ENCODE data around the gene GSK3A.

Gene GSK3A

DNA sequence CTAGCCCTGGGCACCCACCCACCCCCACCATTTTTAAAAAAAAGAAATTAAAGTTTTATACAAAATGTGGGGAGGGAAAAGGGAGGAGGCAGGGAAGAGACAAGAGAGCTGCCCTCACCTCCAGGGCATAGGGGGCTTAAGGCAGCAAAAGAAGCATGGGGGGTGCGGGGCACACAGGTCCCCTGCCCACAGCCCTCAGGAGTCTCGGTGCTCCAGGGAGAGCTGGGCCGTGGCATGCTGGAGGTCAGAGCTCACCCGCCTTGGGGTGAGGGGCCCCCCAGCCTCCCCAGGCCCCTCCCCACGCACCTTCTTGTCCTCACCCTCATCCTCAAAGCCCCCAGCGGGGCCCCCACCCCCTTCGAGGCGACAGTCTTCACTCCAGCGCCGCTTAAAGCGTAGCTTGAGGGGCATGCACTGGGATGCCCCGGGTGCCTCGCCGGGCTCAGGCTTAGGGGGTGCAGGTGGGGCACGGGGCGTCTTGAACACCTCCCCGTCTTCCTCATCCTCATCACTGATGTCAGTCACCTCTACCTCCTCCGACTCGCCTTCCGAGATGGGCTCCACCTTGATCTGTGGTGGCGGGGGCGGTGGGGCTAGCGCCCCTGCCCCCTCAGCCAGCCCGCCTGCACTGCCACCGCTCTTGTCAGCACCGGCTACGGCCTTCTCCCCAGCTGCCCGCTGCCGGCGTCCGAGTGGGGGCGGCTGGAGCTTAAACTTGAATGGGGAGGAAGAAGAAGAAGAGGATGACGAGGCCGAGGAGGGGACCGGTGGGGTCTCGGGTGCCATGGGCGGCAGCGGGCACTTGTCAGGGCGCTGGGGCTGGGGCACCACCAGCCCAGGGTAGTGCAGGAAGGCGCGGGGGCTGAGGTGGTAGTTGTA, 6.1 kb upstream of the GSK3A start:
- no peak for DNase-seq (ENCODE audit: low read depth)

DNA sequence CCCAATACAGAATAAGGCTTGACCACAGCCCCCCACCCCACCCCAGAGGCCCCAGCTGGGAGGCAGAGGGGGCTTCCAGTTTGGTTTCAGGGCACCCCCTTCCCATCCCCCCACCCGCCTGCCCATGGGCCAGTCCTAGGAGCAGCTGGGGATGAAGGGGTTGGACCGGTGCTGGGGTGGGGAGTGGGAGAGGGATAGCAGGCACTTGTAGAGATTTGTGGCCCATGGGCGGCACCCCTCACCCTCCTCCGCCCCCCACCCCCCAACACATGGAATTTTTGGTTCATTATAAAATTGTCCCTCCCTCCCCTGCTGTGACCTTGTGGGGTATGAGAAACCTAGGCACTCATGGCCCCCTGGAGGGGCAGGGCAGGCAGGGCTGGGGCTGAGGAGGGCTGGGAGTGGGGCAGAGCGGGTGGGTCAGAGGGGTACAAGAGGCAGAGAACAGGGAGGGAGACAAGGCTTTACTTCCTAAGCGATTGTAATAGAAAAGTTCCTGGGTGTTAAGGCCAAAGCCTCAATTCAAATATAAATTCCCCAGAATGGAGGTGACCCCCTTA, 5.3 kb upstream of the GSK3A start:
- DNase-seq (ENCODE audit: low read depth), result no peak

DNA sequence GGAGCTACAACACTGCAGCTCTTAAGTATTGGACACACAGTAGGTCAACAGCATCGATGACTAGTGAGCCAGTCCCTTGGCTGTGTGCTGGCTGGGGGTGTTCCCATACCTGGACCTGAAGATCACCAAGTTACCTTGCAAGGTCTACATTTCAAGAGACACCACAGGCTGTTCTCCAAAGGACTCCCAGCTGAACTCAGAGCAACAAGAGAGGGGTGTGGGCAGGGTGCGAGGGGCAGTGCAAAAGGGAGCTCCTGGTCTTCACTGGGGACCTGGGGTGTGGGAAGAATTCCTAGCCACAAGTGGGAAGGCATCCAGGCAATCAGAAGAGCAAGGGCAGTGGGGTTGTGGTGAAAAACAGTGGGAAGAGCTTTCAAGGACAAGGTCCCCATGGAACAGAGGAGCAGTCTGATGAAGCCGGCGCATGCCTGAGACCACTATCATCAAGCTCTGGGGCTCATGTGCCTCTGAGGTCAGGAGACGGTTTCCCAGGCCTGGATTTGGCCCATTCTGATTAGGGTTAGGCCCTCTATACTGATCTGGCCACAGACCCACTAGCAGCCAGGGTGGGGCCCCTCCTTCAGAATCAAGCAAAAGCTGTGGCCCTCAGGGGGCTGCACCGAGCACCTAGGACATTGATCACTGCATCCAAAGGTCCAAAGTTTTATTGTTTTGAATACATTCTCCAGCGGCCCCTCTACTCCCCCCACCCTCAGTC, 4.7 kb upstream of the GSK3A start:
- peak; percentile 74 for DNase-seq (ENCODE audit: low read depth)

DNA sequence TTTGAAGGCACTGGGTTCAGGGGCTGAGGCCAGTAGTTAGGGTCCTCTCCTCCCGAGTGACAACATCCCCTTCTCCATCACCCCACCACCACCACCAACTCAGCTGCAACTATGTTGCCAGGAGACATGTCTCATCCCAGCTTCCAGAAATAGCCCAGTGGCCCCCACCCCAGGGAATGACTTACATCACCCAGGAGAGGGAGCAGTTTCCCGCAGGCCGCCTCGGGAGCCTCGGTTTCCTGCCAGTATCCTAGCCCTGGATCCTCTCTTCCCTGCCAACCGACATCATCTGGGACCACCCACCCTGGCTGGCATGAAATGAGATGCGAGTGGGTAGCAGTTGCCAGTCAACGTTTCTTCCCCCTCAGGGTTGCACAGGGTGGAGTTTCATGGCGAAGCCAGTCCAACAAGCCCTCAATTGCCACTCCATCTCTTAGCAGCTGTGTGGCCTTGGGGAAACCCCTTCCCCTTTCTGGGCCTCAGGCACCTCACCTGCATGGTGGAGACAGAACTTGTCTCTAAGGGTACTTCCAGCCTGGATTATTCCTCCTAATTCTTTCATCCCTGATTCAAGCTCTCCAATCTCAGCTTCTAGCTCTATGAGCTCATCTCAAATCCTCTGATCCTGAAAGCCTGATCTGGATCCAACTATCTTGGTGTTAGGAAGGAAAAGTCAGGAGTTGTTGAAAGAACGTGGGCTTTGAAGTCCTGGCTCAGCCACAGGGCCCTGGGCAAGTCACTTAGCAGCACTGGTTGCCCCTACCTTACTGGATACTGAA, 3.9 kb upstream of the GSK3A start:
- peak; percentile 80 for DNase-seq (ENCODE audit: low read depth)

DNA sequence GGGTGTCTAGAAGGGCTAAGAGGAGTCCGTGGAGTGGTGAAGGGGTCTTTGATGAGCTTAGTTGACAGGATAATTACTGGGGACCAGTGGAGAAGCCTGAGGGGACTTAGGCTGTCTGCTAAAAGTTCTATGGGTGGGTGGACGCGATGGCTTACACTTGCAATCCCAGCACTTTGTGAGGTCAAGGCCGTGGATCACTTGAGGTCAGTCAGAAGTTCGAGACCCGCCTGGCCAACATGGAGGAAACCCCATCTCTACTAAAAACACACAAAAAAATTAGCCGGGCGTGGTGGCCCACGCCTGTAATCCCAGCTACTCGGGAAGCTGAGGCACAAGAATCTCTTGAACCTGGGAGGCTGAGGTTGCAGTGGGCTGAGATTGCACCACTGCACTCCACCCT, 2.8 kb upstream of the GSK3A start:
- no peak for DNase-seq (ENCODE audit: low read depth)

DNA sequence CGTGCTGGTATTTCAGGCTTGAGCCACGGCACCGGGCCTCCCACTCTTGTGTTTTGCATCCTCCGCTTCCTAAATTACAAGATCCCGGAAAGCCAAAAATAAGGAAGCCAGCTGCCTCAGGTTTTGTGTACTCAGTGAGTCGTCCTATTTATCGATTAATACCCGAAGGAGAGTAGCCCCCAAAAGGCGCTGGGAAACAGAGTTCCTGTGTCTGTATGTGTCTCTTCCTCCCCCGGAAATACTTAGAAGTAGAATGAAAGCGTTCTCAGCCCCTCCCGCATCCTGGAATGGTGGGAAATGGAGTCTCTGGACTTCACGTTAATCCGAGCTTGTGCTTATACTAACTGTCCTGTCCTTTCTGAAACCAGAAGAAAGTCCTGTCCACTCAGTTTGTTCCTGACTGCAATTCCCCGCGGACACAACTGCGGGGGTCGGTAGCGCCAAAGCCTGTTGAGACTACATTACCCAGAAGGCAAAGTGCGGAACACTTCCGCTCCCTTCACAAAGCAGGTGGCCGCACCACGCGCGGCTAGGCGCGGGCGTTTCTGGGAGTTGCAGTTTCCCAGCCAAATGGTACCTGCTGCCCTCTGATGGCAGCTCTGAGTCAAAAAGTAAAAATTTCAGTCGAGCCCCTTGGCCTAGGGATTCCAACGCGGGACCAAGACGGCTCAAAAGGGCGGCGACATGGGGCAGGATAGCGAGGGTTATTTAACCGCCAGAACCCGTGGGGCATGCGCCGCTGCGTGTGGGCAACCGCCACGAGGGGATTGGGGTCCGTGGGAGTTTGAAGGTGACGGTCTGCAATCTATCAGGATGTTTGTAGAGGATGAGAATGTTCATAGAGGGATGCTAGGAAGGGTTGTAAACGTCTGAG, 2.2 kb upstream of the GSK3A start:
- peak; percentile 91 for DNase-seq (ENCODE audit: low read depth)

DNA sequence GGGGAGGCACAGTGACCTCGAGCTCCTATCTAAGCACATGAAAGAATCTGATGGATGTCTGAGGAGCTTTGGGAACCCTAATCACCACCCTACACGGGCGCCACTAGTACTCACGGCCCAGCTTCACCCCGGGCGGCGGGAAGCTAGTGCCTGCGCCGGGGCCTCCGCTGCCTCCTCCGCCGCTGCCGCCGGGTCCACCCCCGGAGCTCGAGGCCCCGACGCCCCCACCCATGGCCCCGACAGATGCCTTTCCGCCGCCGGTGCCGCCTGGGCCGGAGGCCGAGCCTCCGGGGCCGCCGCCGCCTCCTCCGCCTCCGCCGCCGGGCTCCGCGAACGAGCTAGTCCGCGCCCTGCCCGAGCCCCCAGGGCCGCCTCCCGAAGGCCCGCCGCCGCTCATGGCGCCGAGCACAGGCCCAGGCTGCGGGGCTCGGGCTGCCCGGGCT, 312 bp downstream of the GSK3A start:
- DNase-seq (ENCODE audit: low read depth), result peak; percentile 13

DNA sequence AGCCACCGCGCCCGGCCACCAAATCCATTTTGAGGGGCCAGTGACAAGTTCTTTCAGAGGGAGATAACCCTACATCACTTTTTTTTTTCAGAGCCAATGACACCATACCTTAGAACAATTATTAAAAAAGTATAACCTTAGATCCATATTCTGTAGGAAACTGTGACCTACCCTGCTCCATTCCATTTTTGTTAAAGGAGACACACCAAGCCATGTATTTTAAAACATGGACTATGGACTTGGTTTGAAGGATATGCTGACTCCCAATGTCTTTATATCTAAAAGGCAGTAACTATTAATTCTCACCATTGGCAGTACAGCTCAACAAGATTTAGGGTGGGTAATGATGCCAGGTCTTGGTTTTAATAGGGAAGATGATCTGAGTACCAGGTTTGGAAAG, 1.1 kb downstream of the GSK3A start:
- no peak for DNase-seq (ENCODE audit: low read depth)

DNA sequence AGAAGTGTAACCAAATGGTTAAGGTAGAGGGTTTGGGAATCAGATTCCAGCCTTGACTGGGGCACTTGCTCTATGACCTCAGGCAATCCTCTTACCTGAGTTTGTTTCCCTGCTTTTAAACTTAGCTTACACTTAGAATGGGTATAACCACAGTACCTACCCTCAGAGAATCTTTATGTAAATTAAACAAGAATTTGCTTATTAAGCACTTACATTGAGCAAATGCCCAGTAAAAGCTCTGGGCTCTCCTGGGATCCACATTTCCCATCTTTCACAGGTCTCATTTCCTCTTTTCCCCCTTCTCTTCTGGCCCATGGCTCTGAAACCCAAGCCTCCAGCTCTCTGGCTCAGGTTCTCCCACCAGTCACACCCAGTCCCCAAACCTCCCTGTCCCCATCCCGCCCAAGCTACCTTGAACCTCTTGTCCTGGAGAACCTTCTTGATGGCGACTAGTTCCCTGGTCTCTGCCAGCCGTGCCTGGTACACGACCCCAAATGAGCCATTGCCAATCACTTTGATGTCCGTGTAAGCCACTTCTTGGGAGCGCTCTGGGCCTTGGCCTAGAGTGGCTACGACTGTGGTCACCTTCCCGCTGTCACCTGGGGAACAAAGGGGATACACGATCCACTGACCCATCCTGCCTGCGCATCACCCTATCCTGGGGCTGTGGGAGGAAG, 2.7 kb downstream of the GSK3A start:
- no peak for DNase-seq (ENCODE audit: low read depth)

DNA sequence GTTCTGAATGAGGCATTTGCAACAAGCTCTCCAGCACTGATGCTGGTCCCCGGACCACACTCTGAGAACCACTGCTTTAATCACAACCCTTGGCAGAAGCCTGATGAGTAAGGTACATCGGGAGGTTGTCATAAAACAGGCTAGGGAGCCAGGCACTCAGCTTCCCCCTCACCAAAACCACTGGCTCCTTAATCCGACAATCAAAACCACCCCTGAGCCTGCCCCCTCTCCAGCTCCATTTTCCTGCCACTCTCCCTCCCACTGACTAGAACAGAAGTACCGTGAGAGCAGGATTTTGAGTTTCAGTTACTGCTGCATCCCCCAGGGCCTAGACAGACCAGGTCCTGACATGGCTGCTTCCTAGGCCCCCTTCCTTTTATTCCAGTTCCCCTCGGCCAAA, 7.2 kb downstream of the GSK3A start:
- no peak for DNase-seq (ENCODE audit: low read depth)

DNA sequence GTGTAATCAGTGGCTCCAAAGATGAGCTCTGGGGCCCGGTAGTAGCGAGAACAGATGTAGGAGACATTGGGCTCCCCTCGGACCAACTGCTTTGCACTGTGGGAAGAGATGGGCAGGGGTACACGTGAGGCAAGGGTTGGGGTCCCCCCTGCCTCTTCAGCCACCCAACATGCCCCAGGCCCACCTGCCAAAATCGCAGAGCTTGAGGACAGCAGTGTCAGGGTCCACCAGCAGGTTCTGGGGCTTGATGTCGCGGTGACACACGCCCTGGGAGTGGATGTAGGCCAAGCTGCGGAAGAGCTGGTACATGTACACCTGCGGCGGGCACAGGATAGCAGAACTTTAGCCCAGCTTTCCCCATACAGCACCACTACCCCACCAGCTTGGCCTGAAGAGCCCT, 8.0 kb downstream of the GSK3A start:
- DNase-seq (ENCODE audit: low read depth), result no peak

DNA sequence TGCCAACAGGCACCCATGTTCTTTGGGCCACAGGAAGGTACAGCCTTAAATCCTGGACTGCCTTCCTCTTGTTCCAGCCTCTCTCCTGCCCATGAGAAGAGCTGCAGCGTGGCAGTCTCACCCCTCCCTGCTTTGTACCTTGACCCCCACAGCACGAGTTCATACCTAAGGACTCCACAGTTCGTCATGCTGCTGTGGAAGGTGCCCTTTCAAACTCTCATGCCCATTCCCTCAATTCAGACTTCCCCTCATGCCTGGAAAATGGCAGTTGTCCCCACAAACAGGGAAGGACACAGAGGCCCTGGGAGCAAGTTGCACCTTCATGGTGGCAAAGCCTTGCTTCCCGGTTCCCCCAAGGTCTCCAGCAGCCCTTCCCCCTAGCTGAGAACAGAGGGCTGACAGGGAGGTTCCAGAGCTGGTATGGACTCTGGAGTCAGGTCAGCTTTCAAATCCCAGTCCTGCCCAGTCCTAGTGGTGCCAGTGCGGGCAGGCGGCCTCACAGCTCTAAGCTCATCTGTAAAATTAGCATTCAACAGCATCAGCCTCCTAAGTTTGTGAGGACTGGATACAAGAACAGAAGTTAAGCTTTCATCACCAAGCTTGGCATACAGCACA, 8.6 kb downstream of the GSK3A start:
- DNase-seq (ENCODE audit: low read depth), result no peak

DNA sequence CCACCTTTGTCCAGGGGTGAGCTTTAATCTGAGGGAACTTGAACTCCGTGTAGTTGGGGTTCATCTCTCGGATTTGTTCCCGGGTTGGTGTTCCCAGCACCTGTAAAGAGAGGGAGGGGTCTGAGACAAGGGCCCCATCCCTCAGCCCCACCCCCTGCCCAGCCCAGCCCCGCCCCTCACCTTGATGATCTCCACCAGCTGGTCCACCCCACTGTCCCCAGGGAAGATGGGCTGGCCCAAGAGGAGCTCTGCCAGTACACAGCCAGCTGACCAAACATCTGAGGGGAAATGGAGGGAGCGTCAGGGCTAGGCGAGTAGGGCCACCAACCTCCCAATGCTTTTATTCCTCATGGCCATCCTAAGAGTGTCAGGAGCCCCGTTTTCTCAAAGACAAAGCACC, 9.3 kb downstream of the GSK3A start:
- DNase-seq (ENCODE audit: low read depth), result no peak

DNA sequence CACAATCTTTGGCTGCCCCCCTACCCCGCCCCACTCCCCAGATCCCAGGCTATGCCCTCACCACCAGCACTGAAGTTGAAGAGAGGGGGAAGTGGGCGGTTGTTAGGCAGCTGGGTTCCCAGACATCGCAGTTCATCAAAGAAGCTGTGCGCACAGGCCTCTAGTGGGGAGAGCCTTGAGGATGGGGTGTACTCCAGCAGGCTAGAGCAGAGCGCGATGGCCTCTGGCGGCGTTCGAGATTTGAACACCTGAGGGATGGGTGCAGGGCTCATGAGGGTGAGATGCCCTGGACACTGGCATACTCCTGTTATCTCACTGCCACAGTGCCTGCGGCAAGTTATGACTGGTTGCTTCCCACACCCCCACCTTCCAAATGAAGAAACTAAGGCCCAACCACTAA, 10.0 kb downstream of the GSK3A start:
- DNase-seq (ENCODE audit: low read depth), result no peak

DNA sequence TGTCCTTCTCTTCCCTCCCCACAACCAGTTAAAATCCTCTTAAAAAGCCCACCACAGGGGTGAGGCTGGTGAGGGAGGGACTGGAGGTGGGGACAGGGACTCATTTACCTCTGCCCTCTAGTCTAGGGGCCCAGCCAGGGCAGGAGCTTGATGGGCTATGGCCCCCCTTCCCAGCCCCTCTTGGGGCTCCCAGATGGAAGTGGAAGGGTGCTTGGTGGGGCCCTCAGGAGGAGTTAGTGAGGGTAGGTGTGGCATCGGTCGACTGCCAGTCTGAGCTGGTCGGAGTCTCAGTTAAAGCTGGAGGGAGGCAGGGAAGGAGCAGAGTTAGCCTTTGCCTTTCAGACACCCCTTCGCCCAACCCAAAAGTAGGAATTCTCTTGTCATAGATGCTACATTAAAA, 11.8 kb downstream of the GSK3A start:
- DNase-seq (ENCODE audit: low read depth), result no peak

DNA sequence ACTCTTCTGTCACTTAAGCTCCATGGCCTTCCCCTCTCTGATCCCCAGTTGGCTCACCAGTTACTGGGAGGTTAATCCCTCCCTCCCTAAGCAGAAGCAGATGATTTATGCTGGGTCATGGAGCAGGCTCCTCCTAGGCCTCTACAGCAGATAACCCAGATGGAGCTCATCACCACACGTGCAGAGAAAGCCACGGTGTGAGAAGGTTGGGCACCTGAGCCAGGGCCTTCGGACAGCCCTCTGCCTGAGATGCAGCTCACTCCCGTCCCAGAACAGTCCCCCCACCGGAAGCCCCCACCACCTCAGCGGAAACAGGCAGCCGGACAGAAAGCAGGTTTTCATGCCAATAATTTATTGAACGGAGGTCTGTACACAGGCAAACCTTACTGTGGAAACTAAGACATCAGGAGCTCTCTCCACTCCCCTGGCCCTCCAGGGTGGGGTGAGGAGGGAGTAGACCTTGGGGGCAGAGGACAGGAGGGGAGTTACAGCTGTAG, 12.5 kb downstream of the GSK3A start:
- DNase-seq (ENCODE audit: low read depth), result peak; percentile 73

DNA sequence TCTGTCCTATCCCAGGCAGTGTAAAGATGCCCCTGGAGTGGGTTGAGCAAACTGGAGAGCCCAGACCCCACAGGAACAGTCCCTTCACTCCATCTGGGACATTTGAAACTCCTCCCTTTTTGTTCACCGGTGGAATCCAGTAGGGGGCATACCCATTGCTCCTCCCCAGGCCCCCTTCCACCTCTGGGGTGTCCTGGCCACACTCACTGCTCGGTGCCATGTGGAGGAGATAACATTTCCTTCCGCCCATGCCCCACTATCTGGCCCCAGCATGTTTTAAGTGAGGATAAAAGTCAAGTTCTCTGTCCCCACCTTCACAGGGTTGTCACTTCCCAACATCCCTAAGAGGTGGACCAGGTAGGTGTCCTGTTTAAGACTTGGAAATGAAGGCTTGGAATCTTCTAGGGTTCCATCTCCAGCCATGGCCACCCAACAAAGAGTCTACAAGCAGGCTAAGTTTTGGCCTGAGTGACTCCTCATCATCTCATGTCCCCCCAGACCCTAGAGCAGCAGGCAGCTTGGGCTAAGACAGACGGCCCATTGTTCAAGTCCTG, 13.0 kb downstream of the GSK3A start:
- no peak for DNase-seq (ENCODE audit: low read depth)

DNA sequence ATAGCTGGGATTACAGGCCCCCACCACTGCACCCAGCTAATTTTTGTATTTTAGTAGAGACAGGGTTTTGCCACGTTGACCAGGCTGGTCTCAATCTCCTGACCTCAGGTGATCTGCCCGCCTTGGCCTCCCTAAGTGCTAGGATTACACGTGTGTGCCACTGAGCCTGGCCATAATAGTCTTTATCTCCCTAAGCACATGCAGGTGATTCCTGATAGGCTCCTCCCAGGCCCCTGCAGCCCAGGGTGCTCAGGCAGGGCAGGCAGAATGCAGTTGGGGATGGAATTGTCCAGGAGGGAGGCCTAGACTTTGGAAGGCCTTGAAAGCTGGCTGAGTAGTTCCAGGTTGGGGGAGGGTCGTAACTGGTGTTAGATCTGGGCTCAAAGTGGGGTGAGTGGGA, 13.8 kb downstream of the GSK3A start:
- DNase-seq (ENCODE audit: low read depth), result no peak

DNA sequence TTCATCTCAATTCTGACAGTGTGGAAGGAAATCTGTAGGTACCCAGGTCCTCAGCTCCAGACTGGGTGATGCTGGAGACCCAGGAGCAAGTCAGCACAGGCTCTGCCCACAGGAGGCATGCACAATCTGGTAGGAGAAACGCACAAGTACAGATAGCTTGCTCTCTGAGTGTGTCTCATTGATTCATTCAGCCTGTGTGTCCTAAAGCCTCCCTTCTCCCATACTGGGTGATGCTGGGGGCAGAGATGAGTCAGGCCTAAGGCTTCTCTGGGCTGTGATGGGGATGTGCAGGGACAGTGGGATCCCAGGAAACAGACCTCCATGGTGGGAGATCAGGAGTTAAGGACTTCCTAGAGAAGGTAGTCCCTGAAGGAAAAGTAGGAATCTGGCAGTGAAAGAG, 15.5 kb downstream of the GSK3A start:
- no peak for DNase-seq (ENCODE audit: low read depth)

Measured in amniotic epithelial cell (primary cell).